WTC11 (cell line): ENCODE results near the gene MYO3A. TPM values are rescaled to one million over a fixed set of nuclear protein-coding genes. Genes with fewer than 3 reads are reported as not detected.

Experiments
- ATAC-seq: fragments of 200-7000 bp; cut with Tn5 transposase; 2 replicates; pipeline ENCODE4 v1.10.0; 2021; ENCODE audit warnings: mild to moderate bottlenecking, moderate library complexity
- CTCF ChIA-PET: fragments of 300-600 bp; sonication (Branson Sonifier 250); formaldehyde crosslinking; loops from one replicate; lab custom pipeline; 2021; ENCODE audit warnings: antibody characterized with exemption; lab: Charles Lee
- POLR2A ChIA-PET: fragments of 350-600 bp; sonication (Branson Sonifier 250); formaldehyde crosslinking; loops from one replicate; lab custom pipeline; 2021; ENCODE audit warnings: antibody characterized with exemption; lab: Charles Lee
- DNase-seq: peaks from one replicate; pipeline ENCODE4 v3.0.0; 2021; ENCODE audit warnings: low spot score
- H3K27ac Mint-ChIP-seq: 2 replicates; pipeline ENCODE4 v1.8.0; 2021; ENCODE audit warnings: mixed read lengths
- H3K27me3 Mint-ChIP-seq: 2 replicates; pipeline ENCODE4 v1.8.0; 2021; ENCODE audit warnings: low read depth, mild to moderate bottlenecking, moderate library complexity, mixed read lengths
- H3K36me3 Mint-ChIP-seq: 2 replicates; pipeline ENCODE4 v1.8.0; 2021; ENCODE audit warnings: mixed read lengths
- H3K4me1 Mint-ChIP-seq: 2 replicates; pipeline ENCODE4 v1.8.0; 2022; ENCODE audit warnings: mixed read lengths
- H3K4me3 Mint-ChIP-seq: 2 replicates; pipeline ENCODE4 v1.8.0; 2021; ENCODE audit warnings: mild to moderate bottlenecking, moderate library complexity, mixed read lengths
- H3K9me3 Mint-ChIP-seq: 2 replicates; pipeline ENCODE4 v1.8.0; 2021; ENCODE audit warnings: mixed read lengths
- ATF1 ChIP-seq: sonication (generic); formaldehyde crosslinking; IDR thresholded peaks from 2 replicates; pipeline ENCODE4 v1.8.1; 2023; ENCODE audit warnings: mild to moderate bottlenecking, moderate library complexity, missing genetic modification reagents
- CREB1 ChIP-seq: sonication (generic); formaldehyde crosslinking; IDR thresholded peaks from 2 replicates; pipeline ENCODE4 v1.8.0; 2023; ENCODE audit warnings: mild to moderate bottlenecking, missing genetic modification reagents
- ELF4 ChIP-seq: sonication (generic); formaldehyde crosslinking; IDR thresholded peaks from 2 replicates; pipeline ENCODE4 v1.8.1; 2022; ENCODE audit warnings: low read depth, mild to moderate bottlenecking, moderate library complexity, missing genetic modification reagents
- ERG ChIP-seq: fragments of 250-450 bp; sonication (Bioruptor Pico); IDR thresholded peaks from 2 replicates; pipeline ENCODE4 v1.8.0; 2021; ENCODE audit warnings: mild to moderate bottlenecking
- ESRRA ChIP-seq: sonication (generic); formaldehyde crosslinking; IDR thresholded peaks from 2 replicates; pipeline ENCODE4 v1.8.1; 2022; ENCODE audit warnings: mild to moderate bottlenecking, missing genetic modification reagents, borderline replicate concordance
- FOXP4 ChIP-seq: sonication (generic); formaldehyde crosslinking; IDR thresholded peaks from 2 replicates; pipeline ENCODE4 v1.8.0; 2022; ENCODE audit warnings: mild to moderate bottlenecking, missing genetic modification reagents
- HMGA2 ChIP-seq: fragments of 250-450 bp; sonication (Bioruptor Pico); IDR thresholded peaks from 2 replicates; pipeline ENCODE4 v1.4.0; 2021; ENCODE audit warnings: mild to moderate bottlenecking, moderate library complexity
- JUN ChIP-seq: sonication (generic); formaldehyde crosslinking; IDR thresholded peaks from 2 replicates; pipeline ENCODE4 v1.8.0; 2023; ENCODE audit warnings: mild to moderate bottlenecking, missing genetic modification reagents
- MLX ChIP-seq: sonication (generic); formaldehyde crosslinking; IDR thresholded peaks from 2 replicates; pipeline ENCODE4 v1.8.1; 2023; ENCODE audit warnings: mild to moderate bottlenecking, missing genetic modification reagents, moderate library complexity
- MYBL2 ChIP-seq: sonication (generic); formaldehyde crosslinking; IDR thresholded peaks from 2 replicates; pipeline ENCODE4 v1.8.1; 2023; ENCODE audit warnings: mild to moderate bottlenecking, moderate library complexity, missing genetic modification reagents
- SMAD4 ChIP-seq: sonication (generic); formaldehyde crosslinking; IDR thresholded peaks from 2 replicates; pipeline ENCODE4 v1.8.0; 2022; ENCODE audit warnings: mild to moderate bottlenecking, missing genetic modification reagents
- TCF7 ChIP-seq: sonication (generic); formaldehyde crosslinking; IDR thresholded peaks from 2 replicates; pipeline ENCODE4 v1.8.0; 2022; ENCODE audit warnings: mild to moderate bottlenecking, low read depth, missing genetic modification reagents, moderate library complexity
- TEAD4 ChIP-seq: sonication (generic); formaldehyde crosslinking; IDR thresholded peaks from 2 replicates; pipeline ENCODE4 v1.8.0; 2022; ENCODE audit warnings: mild to moderate bottlenecking, missing genetic modification reagents
- TP53 ChIP-seq: sonication (generic); formaldehyde crosslinking; IDR thresholded peaks from 2 replicates; pipeline ENCODE4 v1.8.1; 2023; ENCODE audit warnings: mild to moderate bottlenecking, missing genetic modification reagents
- USF1 ChIP-seq: sonication (generic); formaldehyde crosslinking; IDR thresholded peaks from 2 replicates; pipeline ENCODE4 v1.8.0; 2022; ENCODE audit warnings: mild to moderate bottlenecking, missing genetic modification reagents
- ZBTB21 ChIP-seq: sonication (generic); formaldehyde crosslinking; IDR thresholded peaks from 2 replicates; pipeline ENCODE4 v1.8.1; 2023; ENCODE audit warnings: mild to moderate bottlenecking, missing genetic modification reagents, borderline replicate concordance
- ZBTB43 ChIP-seq: sonication (generic); formaldehyde crosslinking; IDR thresholded peaks from 2 replicates; pipeline ENCODE4 v1.8.1; 2023; ENCODE audit warnings: mild to moderate bottlenecking, missing genetic modification reagents
- ZNF138 ChIP-seq: sonication (generic); formaldehyde crosslinking; conservative IDR thresholded peaks from 2 replicates; pipeline ENCODE4 v1.8.1; 2022; ENCODE audit warnings: mild to moderate bottlenecking, moderate library complexity, missing genetic modification reagents
- ZNF232 ChIP-seq: sonication (generic); formaldehyde crosslinking; IDR thresholded peaks from 2 replicates; pipeline ENCODE4 v1.8.0; 2022; ENCODE audit warnings: mild to moderate bottlenecking, missing genetic modification reagents
- ZNF396 ChIP-seq: fragments of 250-450 bp; sonication (Bioruptor Pico); IDR thresholded peaks from 2 replicates; pipeline ENCODE4 v1.8.0; 2021; ENCODE audit warnings: mild to moderate bottlenecking, moderate library complexity, borderline replicate concordance
- ZNF416 ChIP-seq: fragments of 250-450 bp; sonication (Bioruptor Pico); IDR thresholded peaks from 2 replicates; pipeline ENCODE4 v1.9.0; 2021; ENCODE audit warnings: mild to moderate bottlenecking, inconsistent platforms
- ZNF671 ChIP-seq: fragments of 250-450 bp; sonication (Bioruptor Pico); IDR thresholded peaks from 2 replicates; pipeline ENCODE4 v1.8.0; 2021; ENCODE audit warnings: mild to moderate bottlenecking
- total RNA-seq: library from RNA; stranded (reverse); gene quantifications from 3 replicates; pipeline ENCODE4 v1.2.3, GENCODE V29; 2021

The MYO3A gene
- total RNA-seq, 1 experiment from 2014 or later = 3.7 TPM

- no peak for TF ChIP-seq USF1 (CRISPR knock-in tag)
- TF ChIP-seq ZNF416 = no peak
- TF ChIP-seq TP53 = no peak
- TF ChIP-seq ESRRA = no peak
- TF ChIP-seq HMGA2 = no peak
- TF ChIP-seq CREB1 (CRISPR knock-in tag) = no peak
- TF ChIP-seq FOXP4 = no peak
- TF ChIP-seq ZBTB21 (CRISPR knock-in tag) = no peak
- no peak for TF ChIP-seq ZNF396 (CRISPR knock-in tag)
Measured at GRCh38 chr10:26156019-26156418, 222.0 kb downstream of the MYO3A start (continued).

- peaks cover 7% of the 10 kb centered on the region for H3K4me1 Mint-ChIP-seq
- TF ChIP-seq ZNF232 (CRISPR knock-in tag) = no peak
- no peak for TF ChIP-seq ELF4
- TF ChIP-seq MLX (CRISPR knock-in tag) = no peak
- no peak for TF ChIP-seq ERG (CRISPR knock-in tag)
- no peak for TF ChIP-seq USF1 (CRISPR knock-in tag)
- no peak for TF ChIP-seq TEAD4 (CRISPR knock-in tag)
- no peak for TF ChIP-seq ATF1 (CRISPR knock-in tag)
- H3K36me3 Mint-ChIP-seq = no peaks in the 10 kb centered on the region
- DNase-seq (peak; percentile 25), ATAC-seq (peak; percentile 87)
- H3K27me3 Mint-ChIP-seq = no peaks in the 10 kb centered on the region
- peaks cover 3% of the 10 kb centered on the region; the same call in 1 of the 2 replicates for H3K9me3 Mint-ChIP-seq
- POLR2A ChIA-PET = no interaction called here
- CTCF ChIA-PET = interaction anchor here (0.6 to 2.3 kb wide), 5 partner anchors 11 to 282 kb away, joined by 3 to 11 read pairs (median 3); no protein-coding TSS in a partner anchor
- no peak overlapping the region for H3K4me3 Mint-ChIP-seq
- H3K27ac Mint-ChIP-seq = no peak overlapping the region
Measured at GRCh38 chr10:26157734-26158133, 223.7 kb downstream of the MYO3A start.

GRCh38 chr10:26169466-26169865, 235.4 kb downstream of the MYO3A start:
- Mint-ChIP-seq H3K27ac (no peak overlapping the region), H3K4me3 (no peak overlapping the region), H3K36me3 (no peaks in the 10 kb centered on the region), H3K4me1 (peaks cover 35% of the 10 kb centered on the region), H3K27me3 (no peaks in the 10 kb centered on the region; the same call in 1 of the 2 replicates), H3K9me3 (no peaks in the 10 kb centered on the region)
- no peak for TF ChIP-seq TCF7 (CRISPR knock-in tag)
- no peak for TF ChIP-seq ZNF138 (CRISPR knock-in tag)
- no peak for TF ChIP-seq ZBTB43 (CRISPR knock-in tag)
- TF ChIP-seq MYBL2 (CRISPR knock-in tag) = no peak
- TF ChIP-seq ZNF671 (CRISPR knock-in tag) = no peak
- no peak for TF ChIP-seq SMAD4 (CRISPR knock-in tag)
- no peak for TF ChIP-seq JUN (CRISPR knock-in tag)
- DNase-seq (no peak), ATAC-seq (no peak)
- ChIA-PET POLR2A (no interaction called here), CTCF (no interaction called here)
